GM21515 (cell line): ENCODE data around the gene CHRNA4.
"Not testable (repeated sequence)": the region's sequence is repeated elsewhere in the genome, so short reads cannot be mapped to it uniquely, and the experiment has no call there.

Experiments used
- ATAC-seq: cut with Tn5 transposase; IDR thresholded peaks from one replicate; pipeline ENCODE4 v1.9.1; 2021; ENCODE audit not compliant: unreplicated experiment

Gene CHRNA4

DNA sequence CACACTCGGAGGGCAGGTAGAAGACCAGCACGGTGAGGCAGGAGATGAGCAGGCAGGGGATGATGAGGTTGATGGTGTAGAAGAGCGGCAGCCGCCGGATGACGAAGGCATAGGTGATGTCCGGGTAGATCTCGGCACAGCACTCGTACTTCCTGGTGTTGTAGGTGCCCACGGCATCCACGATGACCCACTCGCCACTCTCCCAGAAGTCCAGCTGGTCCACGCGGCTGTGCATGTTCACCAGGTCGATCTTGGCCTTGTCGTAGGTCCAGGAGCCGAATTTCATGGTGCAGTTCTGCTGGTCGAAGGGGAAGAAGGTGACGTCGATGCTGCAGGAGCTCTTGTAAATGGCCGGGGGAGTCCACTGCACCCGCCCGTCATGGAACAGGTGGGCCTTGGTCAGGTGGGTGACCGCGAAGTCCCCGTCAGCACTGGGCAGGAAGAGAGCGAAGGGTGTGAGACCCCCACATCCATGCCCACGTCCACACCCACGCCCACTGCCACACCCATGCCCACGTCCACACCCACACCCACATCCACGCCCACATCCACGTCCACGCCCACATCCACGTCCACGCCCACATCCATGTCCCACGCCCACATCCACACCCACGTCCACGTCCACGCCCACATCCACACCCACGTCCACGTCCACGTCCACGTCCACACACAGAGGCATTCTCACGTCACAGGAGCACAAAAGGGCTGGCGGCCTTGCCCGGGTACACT, 10.4 kb downstream of the CHRNA4 start:
- no peak for ATAC-seq

DNA sequence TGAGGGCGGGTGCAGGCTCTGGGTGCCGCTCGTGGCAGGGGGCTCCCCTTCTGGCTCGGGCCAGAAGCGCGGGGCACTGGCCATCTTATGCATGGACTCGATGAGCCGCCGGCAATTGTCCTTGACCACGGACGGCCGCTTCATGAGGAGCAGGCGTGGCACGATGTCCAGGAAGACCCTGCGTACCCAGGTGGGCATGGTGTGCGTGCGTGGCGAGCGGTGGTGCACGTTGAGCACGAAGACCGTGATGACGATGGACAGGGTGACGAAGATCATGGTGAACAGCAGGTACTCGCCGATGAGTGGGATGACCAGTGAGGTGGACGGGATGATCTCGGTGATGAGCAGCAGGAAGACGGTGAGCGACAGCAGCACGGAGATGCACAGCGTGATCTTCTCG, 11.0 kb downstream of the CHRNA4 start:
- ATAC-seq, result no peak

DNA sequence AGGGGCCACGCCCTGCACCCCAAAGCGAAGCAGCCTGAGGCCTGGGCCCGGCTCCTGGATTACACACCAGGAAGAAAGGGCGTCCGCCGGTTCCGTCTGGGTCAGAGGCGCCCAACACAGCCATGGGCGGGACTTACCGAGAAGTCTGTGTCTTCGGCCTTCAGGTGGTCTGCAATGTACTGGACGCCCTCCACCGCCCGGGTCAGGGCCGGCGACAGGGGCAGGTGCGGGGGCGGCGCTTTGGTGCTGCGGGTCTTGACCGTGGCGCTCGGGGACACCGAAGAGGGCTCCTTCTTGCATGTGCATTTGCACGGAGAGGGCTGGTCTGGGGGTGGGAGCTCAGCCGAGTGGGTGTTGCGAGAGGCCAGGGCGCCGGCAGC, 11.6 kb downstream of the CHRNA4 start:
- no peak for ATAC-seq

DNA sequence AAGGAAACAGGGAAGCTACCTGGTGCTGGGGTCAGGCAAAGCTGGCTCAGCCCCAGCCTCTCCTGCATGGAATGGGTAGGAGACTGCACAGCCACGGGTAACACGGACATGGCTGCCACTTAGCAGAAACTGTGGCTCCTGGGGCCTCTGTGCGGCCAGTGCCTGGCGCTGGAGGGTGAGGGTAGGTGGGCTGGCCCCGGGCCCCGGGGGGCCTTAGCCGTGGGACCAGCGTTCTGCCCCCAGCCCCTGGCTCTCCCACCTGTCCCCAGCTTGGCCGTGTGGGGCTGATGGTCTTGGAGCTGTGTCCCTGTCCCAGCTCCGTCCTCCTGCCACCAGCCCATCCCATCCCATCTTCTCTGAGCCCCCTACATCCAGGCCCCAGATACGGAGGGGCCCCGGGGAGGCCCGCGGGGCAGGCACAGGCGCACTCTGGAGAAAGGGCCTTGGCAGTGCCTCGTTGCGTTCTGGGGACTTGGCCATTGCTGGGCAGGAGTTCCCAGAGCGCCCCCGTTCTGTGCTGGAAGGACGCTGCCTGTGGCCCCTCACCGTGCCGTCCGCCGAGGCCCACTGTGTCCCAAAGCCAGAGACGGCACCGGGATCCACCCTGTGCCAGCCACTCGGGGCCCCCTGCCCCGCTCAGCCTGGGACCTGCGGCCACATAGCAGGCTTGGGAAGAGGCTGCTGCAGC, 12.2 kb downstream of the CHRNA4 start:
- no peak for ATAC-seq

DNA sequence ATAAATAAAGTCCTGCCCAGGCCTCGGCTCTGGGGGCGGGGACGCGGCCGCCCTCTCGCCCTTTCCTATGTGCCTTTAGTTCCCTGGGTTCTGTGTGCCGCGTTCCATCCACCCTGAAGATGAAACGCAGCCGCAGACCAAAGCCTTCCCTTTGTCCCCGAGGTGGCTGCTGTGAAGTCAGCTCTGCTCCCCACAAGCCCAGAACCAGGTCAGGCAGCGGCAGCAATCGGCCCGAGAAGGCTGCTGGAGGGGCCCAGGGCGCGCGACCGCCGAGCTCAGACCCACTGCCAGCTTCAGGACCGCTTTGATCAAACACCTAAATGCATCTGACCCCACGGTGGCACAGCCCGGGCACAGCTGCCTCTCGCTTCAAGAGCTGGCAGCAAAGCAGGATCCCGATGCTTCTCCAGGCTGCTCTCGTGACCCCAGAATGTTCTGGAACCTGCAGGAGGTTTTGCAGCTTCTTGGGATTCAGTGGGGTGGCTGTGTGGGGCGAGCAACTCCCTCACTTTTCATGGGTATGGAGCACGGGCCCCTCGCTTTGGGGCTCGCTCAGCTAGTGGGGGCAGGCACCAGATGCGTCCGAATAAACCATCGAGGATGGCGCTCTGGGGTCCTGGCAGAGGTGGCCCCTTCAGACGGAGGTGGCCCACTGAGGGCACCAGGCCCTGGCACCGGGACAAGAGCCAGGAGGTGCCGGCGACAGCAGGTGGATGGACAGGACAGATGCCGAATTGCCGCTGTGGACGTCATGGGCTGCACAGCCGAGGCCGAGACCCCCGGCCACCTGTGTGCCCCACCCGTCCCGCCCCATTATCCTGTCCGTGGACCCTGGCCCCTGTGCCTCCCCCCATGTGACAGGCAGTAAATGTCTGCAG, 13.0 kb downstream of the CHRNA4 start:
- no peak for ATAC-seq

DNA sequence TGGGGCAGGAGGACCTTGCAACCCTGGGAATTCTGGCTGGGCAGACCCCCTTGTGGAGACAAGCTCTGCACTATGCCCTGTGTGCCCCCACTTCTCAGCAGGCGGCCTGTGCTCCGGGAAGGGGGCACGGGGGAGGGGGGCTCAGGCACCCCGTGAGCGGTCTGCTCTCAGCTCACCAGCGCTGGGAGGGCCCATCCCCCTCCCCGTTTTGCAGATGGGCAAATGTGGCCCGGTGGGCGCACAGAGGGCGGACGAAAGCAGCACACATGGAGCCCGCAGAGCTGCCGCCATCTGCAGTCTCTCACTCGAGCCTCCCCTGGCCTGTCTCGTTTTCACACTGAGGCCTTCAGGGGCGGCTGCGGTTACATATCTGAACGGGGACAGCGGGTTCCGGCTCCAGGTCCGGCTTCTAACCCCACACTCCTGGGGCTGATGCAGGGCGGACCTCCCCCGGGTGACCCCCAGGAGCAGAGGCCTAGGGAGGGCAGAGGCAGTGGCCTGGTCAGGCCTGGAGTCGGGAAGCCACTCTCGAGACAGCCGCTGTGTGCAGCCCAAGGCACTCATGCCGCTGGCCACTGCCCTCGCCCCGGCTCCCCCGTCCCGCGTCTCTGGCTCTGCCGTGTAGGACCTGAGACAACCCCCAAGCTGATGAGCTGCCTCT, 13.9 kb downstream of the CHRNA4 start:
- no peak for ATAC-seq

DNA sequence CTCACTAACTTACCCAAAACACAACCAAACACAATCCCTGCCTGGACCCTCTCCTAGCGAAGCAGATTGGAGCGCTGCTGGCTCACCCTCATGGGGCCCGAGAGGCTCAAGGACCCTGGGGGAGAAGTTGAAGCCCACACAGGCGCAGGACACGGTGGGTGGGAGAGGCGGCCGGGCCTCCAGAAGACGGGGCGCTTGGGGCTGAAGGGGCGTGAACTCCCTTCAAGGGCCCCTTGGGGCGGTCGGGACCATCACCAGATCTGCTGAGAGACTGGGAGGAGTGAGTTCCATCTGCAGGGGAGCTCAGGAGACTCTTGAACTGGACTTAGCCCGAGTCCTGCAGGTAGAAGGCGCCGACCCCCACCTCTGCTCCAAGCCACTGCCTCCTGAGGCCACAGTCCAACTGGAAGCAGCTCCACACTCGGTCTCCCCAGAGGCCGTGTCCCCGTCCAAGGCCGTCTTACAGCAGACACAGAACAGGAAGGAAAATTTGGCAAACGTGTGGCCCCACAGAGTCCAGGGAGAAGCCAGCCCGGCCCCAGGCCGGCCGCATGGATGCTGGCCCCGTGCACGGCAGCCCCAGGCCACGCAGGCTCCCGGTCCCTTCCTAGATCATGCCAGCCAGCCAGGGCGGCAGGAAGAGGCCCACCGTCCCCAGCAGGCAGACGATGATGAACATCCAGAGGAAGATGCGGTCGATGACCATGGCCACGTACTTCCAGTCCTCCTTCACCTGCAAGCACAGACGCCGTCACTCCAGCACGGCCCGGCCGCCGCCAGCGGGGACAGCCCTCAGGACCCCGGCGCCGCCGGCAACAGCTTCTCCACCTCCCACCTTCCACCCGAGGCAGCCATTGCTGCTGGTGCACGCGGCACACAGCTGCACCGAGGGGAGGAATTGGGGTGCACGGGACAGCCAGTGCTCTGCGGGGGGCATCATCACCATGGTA, 14.7 kb downstream of the CHRNA4 start:
- no peak for ATAC-seq

DNA sequence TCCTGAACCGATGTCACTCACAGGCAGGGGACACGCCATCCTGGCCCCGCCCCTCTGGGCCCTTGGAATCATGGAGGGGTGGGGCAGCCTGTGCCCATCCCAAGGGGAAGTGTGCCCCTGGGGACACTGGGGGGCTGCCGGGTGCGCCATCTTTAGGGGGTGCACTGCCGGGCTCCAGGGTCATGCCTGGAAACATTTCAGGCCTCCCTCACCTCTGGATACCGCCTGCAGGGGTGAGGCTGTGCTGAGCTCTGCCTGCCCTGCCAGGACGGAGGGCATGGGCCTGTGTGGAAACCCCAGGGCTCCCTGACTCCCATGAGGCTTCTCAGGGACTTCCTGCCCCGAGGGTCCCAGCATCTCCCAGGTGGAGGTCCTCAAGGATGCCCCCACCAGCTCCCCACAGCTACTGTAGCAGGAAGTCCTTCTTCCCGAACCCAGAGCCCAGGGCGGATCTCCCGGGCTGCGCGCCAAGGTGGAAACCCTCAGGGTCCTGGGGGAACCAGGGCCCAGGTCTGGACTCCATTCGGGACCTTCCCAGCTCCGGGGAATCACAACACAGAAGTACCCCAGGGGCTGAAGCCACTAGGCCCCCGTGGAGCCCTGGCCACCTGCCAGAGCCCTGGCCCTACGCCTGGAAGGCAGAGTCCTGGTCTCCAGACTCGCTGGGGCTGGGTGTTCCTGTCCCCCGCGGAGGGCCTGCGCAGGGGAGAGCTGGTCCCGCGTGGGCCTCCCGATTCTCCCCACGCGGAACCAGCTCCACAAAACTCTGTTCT, 15.6 kb downstream of the CHRNA4 start:
- ATAC-seq, result no peak

DNA sequence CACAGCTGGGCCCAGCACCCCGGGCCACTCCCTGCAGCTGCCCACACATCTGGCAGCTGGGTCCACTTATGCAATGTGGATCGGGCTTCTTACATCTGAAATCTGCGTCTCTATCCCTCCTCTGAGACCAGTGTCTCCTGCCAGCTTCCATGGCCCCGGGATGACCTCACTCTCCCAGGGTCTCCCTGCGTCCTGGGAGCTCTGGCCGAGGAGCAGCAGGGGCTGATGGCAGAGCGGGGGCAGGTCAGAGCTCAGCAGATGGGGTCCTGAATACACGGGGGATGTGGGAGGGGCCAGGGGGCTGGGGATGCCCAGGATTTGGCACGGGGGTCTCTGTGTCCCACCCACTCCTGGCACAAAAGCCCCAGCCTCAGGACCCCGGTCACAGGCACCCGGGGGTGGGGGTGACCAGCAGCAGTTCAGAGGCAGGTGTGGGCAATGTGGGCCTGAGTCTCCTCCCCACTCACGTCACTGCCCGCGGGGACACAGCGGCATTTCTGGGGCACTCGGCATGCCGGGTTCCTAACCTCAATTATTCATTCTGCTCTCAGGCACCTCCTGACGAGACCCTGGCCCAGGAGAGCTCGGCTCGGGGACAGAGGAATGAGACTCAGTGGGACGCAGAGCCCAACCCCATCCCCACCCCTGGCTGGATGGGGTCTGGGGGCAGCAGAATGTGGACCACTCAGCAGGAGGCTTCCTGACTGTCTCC, 16.4 kb downstream of the CHRNA4 start:
- no peak for ATAC-seq

DNA sequence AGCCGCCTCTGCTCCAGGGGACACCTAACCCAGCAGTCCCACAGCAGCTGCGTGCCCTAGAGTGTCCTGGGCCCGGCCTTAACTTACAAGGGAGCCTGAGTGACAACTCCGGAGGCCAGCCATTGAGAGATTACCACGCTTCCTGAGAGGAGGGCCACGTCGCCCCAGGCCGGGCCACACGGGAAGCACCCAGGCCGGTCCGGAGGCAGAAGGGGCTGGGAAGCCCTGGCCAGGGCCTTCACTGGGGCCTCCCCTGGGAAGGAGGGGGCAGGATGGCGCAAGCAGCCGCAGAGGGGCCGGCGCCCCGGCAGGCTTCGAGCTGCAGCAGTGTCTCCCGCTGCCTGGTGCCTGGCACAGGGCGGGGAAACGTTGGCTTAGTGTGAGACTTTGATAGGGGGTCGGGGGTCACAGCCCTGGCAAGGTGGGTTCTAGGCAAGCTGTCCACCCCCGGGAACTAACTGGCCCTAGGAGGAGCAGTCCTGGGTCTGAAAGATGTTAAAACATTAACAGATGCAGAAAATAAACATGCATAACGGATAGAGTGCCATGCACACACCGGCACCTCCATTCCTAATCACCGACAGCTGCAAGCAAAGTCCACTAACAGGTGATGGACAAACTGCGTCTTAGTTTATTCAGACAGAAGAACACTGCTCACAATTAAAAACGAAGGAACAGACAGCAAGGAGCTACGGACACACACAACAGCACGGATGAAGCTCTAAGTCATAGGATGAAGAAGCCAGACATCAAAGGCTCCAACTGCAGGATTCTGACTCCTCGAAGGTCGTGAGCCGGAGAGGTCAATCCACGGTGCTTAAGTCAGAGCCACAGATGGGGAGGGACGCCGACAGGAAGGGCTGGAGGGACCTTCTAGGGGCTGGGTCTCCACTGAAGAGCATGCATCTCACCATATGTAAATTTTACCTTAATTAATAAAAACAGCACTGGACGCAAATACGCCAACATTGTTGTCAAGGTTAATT, 17.4 kb downstream of the CHRNA4 start:
- no peak for ATAC-seq

DNA sequence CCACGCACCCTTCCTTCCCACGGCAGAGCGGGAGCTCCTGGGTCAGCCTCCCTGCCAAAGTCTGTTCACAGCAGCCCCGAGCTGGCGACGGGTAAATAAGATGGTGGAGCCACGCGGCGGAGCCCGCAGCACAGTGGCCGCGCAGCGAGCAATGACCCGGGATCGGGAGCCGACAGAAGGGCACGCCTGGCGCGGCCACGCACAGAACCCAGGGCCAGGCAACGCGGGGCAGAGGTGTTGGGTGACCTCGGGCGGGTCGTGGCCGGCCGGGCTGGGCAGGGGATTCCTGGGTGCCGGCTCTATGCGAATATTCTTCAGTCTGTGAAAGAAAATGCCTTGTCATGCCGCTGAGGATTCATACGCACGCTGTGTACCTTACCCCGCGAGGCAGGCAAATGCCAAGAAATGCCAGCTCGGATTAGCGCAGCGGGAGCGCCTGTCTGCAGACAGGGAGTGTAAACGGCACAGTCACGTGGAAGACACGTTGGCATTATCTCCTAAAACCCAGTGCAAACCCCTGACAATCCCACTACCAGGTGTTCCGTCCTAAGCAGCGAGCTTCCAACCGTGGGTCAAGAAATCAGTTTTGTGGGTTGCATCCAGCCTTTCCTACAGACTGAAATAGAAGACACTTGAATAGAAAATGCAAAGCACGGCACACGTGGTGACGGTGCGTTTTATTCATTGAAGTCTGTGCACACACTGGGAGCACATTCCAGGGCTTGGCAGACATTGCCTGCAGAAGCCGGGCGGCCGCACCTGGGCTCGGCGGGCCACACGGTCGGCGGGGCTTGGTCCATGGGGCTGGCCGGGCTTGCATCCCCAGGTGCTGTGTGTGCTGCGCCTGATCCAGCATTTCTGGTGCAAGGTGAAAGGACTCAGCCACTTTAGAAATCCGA, 18.3 kb downstream of the CHRNA4 start:
- no peak for ATAC-seq

DNA sequence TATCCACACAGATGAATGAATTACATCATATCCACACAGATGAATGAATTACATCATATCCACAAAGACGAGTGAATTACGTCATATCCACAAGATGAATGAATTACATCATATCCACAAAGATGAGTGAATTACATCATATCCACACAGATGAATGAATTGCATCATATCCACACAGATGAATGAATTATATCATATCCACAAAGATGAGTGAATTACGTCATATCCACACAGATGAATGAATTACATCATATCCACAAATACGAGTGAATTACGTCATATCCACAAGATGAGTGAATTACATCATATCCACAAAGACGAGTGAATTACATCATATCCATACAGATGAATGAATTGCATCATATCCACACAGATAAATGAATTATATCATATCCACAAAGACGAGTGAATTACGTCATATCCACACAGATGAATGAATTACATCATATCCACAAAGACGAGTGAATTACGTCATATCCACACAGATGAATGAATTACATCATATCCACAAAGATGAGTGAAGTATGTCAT, 20.9 kb downstream of the CHRNA4 start:
- ATAC-seq, result not testable (repeated sequence)

DNA sequence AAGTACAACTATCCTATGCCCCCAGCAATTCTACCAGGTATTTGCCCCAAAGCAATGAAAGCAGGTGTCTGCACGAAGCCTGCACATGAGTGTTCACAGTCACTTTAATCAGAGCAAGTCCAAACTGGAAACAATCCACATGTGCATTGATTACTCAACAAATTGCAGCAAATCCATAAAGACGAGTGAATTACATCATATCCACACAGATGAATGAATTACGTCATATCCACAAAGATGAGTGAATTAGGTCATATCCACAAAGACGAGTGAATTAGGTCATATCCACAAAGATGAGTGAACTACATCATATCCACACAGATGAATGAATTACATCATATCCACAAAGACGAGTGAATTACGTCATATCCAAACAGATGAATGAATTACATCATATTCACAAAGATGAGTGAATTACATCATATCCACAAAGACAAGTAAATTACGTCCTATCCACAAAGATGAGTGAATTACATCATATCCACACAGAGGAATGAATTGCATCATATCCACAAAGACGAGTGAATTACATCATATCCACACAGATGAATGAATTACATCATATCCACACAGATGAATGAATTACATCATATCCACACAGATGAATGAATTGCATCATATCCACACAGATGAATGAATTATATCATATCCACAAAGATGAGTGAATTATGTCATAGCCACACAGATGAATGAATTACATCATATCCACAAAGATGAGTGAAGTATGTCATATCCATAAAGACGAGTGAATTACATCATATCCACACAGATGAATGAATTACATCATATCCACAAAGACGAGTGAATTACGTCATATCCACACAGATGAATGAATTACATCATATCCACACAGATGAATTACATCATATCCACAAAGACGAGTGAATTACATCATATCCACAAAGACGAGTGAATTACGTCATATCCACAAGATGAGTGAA, 21.7 kb downstream of the CHRNA4 start:
- not testable (repeated sequence) for ATAC-seq

DNA sequence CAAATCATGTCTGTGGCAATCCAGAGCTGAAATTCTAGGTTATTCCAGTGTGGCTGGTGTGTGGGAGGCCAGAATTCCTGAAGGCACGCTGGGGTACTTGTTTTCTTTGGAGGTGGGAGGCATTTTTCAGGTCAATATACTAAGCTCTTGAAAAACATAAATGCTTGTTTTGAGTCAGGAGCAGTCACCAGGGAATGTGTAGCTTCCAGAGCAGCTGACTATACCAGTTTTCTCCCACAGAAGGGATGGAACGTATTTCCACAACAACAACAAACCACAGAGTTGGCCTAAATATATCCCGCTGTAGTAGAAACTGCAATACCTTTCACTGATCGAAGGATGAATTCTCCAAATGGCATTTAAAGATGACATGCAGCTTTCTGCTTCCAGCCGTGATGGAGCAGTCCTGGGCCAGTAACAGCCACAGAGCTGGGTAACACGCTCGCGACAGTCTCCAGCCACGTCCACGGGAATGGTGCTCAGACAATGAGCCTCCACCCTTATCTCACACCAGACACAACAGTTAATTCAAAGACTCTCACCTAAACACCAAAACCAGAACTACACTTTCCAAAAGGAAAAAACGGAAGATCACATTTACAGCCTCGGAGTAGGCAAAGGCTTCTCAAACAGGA, 23.2 kb downstream of the CHRNA4 start:
- ATAC-seq, result no peak
